ENCODE measurements around the gene BLTP2.
"Not testable (repeated sequence)": the region's sequence is repeated elsewhere in the genome, so short reads cannot be mapped to it uniquely, and the experiment has no call there.

The BLTP2 gene

DNA sequence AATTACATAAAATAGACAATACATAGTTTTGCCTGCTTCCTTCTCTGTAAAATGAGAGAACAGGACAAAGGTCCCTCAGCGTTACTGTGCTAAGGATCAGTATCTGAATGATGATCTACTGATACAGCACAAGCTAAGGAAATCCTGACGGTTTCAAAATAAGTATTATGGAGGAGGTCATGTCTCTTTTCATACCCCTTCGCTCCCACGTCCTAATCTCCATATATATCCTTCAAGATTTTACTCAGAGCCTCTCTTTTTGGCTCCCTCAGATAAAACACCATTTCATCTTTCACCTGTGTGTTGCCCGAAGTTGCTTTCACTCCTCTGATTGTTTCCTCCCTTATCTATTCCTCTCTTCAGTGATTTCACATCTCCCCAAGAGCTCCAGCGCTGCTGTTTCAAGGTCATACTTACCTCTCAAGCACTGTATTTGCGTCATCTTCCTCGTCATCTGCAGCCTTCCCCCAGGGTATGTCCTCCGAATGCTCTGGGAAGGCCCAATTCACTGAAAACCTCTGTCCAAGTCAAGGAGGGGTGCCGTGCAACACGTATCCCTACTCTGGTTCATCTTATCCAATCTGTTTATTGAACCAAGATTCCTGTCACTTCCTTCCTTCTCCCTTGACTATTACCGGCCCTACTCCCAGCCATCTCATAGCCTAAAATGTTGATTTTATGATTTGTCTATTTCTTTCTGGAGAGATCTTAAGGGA lies 1.2 kb upstream of the BLTP2 start:
- no peak for DNase-seq (ENCODE audit: low read depth in 3 of 3)

DNA sequence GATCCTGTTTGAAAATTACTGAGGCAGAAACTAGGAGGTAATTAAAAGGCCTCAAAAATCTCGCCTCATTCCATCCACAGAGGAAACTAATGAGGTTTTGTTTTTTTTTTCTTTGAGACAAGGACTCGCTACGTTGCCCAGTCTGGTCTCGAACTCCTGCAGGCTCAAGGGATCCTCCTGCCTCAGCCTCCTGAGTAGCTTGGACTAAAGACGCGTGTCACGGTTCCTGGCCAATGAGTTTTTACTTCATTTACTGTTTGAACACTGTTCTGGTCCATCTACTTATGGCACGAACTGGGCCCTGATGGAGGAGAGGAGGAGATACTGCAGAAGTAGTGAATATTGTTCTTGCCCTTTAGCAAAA lies 600 bp upstream of the BLTP2 start:
- DNase-seq (ENCODE audit: low read depth in 3 of 3), result no peak

- no peak for DNase-seq (ENCODE audit: low read depth in 3 of 3)
These were observed 773 bp downstream of the BLTP2 start for GRCh38 chr17:28643983-28644786.

GRCh38 chr17:28641579-28641978 lies 3.4 kb downstream of the BLTP2 start:
- DNase-seq (ENCODE audit: low read depth in 3 of 3), result no peak

- no peak for DNase-seq (ENCODE audit: low read depth in 3 of 3)
These were observed 9.5 kb downstream of the BLTP2 start for GRCh38 chr17:28635506-28635905.

GRCh38 chr17:28634206-28634865 lies 10.6 kb downstream of the BLTP2 start:
- no peak for DNase-seq (ENCODE audit: low read depth in 3 of 3)

DNA sequence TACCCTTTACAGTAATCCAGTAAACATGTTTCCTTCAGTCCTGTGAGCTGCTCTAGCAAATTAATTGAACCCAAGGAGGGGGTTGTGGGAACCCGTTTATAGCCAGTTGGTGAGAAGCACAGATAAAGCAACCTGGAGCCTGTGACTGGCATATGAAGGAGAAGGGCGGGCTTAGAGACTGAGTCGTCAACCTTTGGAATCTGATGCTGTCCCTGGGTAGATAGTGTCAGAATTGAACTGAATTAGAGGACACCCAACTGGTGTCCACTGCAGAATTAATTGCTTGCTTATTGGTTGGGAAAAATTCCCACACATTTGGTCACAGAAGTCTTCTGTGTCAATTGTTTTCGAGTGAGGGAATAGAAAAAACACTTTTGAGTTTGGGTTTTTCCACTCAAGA lies 18.1 kb downstream of the BLTP2 start:
- DNase-seq (ENCODE audit: low read depth in 3 of 3), result no peak

- no peak for DNase-seq (ENCODE audit: low read depth in 3 of 3)
These were observed 20.8 kb downstream of the BLTP2 start for GRCh38 chr17:28624148-28624547.

GRCh38 chr17:28623696-28624095 lies 21.3 kb downstream of the BLTP2 start:
- no peak for DNase-seq (ENCODE audit: low read depth in 3 of 3)

DNA sequence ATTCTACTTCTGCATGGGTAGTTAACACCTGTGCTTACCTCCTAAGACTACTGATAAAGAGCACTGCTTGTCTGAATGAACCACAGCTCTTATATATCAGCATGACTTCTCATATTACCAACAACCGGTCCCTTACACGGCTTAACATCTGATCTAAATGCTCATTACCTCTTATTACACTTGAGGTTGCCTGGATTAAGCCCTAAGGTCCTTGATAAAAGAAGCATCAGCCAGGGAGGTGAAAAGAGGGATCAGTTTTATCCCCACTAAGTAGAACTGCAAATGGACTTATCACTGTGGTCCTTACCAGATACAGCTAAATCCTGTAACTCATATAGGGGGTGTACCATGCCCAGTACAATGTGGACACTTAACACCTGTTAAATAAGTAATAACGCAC lies 22.8 kb downstream of the BLTP2 start:
- DNase-seq (ENCODE audit: low read depth in 3 of 3), result no peak

- DNase-seq (ENCODE audit: low read depth in 3 of 3), result no peak
These were observed 24.9 kb downstream of the BLTP2 start for GRCh38 chr17:28620010-28620409.

GRCh38 chr17:28618464-28618863 lies 26.5 kb downstream of the BLTP2 start:
- no peak for DNase-seq (ENCODE audit: low read depth in 3 of 3)

GRCh38 chr17:28616281-28616680 lies 28.7 kb downstream of the BLTP2 start:
- DNase-seq (ENCODE audit: low read depth in 3 of 3), result no peak

DNA sequence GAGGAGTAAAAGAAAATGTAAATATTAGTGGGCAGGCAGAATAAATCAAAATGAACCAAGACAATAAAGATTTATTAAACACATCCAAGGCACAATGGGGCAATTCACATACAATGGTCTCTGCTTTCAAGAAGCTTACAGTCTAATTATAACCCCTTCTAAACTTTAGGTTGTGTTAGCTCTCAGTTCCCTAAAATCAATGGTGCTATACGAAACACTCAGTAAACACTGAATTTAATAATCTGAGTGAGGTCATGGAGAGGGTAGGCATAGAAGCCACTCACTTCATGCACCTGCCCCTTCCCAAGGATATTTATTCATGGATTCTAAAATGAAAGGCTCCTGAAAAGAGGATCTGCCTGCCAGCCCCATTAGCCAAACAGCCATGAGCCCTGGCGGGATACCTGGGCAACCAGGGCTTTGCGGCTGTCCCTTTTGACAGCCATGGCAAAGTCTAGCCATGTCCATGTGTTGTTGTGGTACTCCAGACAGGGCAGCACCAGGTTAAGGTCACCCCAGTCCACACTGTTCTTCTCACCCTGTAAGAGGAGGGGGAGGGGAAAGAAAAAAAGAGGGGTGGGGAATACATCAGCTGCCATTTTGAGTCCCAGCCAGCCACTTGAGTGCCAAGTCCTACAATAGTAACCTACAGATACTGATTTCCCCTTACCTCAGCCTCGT lies 29.6 kb downstream of the BLTP2 start:
- no peak for DNase-seq (ENCODE audit: low read depth in 3 of 3)

DNA sequence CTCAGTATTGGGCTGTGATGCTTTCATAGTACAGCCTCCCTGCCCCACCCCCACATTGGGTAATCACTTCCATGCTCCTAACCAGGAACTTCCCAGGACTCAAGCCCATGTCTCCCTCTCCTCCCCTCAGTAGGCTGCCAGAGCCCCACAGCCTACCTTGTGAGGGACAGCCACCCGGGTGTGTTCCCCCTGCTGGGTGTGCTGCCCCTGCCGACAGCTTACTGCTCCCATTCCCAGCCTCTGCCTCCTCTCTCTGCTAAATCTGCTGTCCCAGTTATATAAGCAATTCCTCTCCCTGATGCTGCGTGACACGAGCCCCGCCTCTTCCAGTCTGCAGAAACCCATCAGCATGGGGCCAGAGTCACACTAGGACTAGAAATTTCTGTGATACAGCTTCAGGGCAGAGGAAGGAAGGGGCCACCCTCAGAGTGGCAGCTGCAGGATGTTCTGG lies 31.0 kb downstream of the BLTP2 start, which contains the start of gene RSKR:
TSS of gene RSKR (minus strand) at position 255 of the 451 bp plus-strand sequence. CDS start at position 231, 24 bp downstream.
- no peak for DNase-seq (ENCODE audit: low read depth in 3 of 3)

DNA sequence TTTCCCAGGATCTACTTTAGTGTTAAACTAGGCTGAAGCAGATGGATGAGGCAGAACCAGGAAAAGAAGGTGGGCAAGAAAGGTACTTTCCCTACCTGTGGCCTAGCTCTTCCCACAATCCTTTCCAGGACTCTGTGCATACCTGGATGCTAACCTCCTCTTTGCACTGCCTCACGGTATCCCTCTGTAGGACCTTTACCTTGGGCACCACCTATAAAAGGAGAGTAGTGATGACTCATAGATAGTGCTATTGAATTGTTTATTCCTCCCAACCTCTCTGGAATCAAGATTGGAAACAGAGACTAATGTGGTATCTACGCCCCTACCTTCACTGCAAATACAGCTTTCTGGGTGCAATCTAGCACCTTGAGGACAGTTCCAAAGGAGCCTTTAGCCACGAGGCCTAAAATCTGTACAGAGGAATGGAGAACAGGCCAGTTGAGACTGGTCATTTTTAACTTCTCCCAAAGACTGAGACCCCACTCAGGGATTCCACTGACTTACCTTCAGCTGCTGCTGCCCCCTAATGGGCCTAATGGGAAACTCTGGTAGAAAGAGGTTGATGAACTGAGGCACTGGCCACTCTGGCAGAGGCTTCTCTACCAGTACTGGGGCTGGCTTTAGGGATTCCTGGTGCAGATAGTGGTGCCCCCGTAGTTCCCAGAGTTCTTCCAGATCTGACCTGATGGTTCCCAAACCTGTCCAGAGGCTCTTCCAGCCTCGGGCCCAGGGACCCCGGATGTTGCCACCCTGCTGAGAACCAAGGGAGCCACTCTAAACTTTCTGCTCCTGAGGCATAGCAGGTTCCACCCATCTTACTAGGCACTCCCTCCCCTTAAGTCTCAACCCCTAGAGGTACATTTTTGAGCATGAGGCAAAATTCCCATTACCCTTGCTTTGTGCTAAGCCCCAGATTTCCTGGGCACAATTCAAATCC lies 31.8 kb downstream of the BLTP2 start:
- DNase-seq (ENCODE audit: low read depth in 3 of 3), result peak in 1 of 3 experiments; percentile 23

GRCh38 chr17:28612531-28612930 lies 32.4 kb downstream of the BLTP2 start:
- DNase-seq (ENCODE audit: low read depth in 3 of 3), result no peak

DNA sequence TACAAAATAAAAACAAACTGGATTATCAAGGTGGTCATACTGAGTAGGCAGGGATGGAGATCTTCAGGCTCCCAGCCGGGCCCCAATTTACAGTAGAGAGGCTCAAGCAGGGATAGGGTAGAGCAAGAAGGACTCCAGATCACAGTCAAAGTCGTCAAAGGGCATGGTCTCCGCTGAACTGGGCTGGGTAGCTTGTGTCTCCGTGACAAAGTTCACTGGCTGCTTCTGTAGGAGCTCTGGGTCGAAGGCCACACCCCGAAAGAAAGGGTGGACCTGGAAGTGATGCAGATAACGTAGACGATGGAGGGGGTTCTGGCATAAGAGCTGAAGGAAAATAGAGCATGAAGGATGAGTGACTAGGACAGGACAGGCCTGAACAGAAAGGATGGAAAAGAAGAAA lies 34.6 kb downstream of the BLTP2 start:
- no peak for DNase-seq (ENCODE audit: low read depth in 3 of 3)

DNA sequence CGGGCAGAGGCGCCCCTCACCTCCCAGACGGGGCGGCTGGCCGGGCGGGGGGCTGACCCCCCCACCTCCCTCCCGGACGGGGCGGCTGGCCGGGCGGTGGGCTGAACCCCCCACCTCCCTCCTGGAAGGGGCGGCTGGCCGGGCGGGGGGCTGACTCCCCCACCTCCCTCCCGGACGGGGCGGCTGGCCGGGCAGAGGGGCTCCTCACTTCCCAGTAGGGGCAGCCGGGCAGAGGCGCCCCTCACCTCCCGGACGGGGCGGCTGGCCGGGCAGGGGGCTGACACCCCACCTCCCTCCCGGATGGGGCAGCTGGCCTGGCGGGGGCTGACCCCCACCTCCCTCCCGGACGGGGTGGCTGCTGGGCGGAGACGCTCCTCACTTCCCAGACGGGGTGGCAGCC lies 40.9 kb downstream of the BLTP2 start:
- not testable (repeated sequence) for DNase-seq (ENCODE audit: low read depth in 3 of 3)

DNA sequence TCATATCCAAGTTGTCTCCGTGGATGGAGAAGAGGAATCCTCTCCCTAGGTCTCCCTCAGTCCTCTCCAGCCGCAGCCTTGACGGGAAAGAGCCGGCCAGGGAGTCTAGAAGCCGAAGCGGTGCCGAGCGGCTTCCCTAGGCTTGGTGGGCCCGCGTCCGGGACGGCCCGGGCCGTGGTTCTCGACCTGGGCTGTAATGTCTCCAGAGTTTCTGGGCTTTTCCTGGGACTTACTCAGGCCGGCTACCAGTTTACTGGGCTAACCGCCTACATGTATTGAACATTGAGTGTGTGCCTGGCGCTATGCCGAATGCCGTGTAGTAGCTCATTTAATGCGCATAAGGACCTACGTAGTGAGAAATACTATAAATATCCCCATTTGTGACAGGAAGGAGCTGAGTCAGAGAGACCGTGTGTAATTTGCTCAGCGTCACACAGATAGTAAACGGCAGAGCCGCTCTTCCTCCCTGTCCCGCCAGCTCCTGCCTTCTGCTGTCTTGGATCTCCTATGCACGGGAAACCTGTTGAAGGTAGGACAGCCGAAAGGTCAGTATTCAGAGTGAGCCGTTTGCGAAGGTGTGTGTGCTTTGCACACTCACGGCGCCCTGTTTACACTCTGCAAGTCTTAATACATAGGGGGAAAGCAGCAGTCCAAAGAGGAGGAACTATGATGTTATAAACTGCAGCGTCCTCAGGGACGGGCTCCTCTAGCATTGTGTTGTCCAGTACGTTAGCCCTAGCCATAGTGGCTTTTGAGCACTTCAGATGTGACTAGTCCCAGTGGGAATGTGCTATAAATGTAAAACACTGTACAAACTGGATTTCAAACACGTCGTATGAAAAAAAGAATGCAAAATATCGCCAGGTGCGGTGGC lies 45.4 kb downstream of the BLTP2 start:
- peak; percentile 44 to 50 (median 46) for DNase-seq (ENCODE audit: low read depth in 3 of 3)

Measured in stimulated activated CD4-positive, alpha-beta T cell treated with anti-CD3 and anti-CD28 coated beads, TNF-alpha, amount 100 ng/mL, for 4 hours (primary cell).